DMS 273 (cell line): ENCODE data around the gene DNM3.

Experiments used
- DNase-seq: peaks from one replicate; lab custom pipeline; 2025; ENCODE audit not compliant: unreplicated experiment; lab: John Stamatoyannopoulos, UW

Gene DNM3

GRCh38 chr1:171817511-171818265 lies 23.6 kb upstream of the DNM3 start:
- DNase-seq, result peak; percentile 16

- no peak for DNase-seq
Measured at GRCh38 chr1:171819946-171820345, 21.4 kb upstream of the DNM3 start.

- no peak for DNase-seq
Measured at GRCh38 chr1:171826973-171827372, 14.3 kb upstream of the DNM3 start.

GRCh38 chr1:171828794-171829193 lies 12.5 kb upstream of the DNM3 start:
- DNase-seq, result no peak

GRCh38 chr1:171833091-171833825 lies 8.0 kb upstream of the DNM3 start:
- DNase-seq, result no peak

GRCh38 chr1:171834821-171835220 lies 6.5 kb upstream of the DNM3 start:
- DNase-seq, result peak; percentile 64

- no peak for DNase-seq
Measured at GRCh38 chr1:171835891-171836290, 5.4 kb upstream of the DNM3 start.

- DNase-seq, result peak; percentile 50
Measured at GRCh38 chr1:171841931-171842761, 848 bp downstream of the DNM3 start.

GRCh38 chr1:171844381-171844780 lies 3.1 kb downstream of the DNM3 start:
- DNase-seq, result no peak

GRCh38 chr1:171845998-171846397 lies 4.7 kb downstream of the DNM3 start:
- DNase-seq, result no peak

GRCh38 chr1:171849245-171849898 lies 8.1 kb downstream of the DNM3 start:
- no peak for DNase-seq

- DNase-seq, result no peak
Measured at GRCh38 chr1:171850651-171851350, 9.5 kb downstream of the DNM3 start.

GRCh38 chr1:171852272-171852671 lies 11.0 kb downstream of the DNM3 start:
- DNase-seq, result no peak

- no peak for DNase-seq
Measured at GRCh38 chr1:171855381-171855780, 14.1 kb downstream of the DNM3 start.

GRCh38 chr1:171858696-171859095 lies 17.4 kb downstream of the DNM3 start:
- no peak for DNase-seq

- DNase-seq, result no peak
Measured at GRCh38 chr1:171860696-171861095, 19.4 kb downstream of the DNM3 start.

- DNase-seq, result no peak
Measured at GRCh38 chr1:171863531-171863930, 22.2 kb downstream of the DNM3 start.

GRCh38 chr1:171864308-171864707 lies 23.0 kb downstream of the DNM3 start:
- no peak for DNase-seq

GRCh38 chr1:171865106-171865505 lies 23.8 kb downstream of the DNM3 start:
- DNase-seq, result no peak

GRCh38 chr1:171867236-171867635 lies 25.9 kb downstream of the DNM3 start:
- no peak for DNase-seq
